NB4 (cell line): ENCODE results near the gene LCAT.
"Not testable (repeated sequence)": the region's sequence is repeated elsewhere in the genome, so short reads cannot be mapped to it uniquely, and the experiment has no call there.

ENCODE experiments used
- DNase-seq: peaks from one replicate; pipeline ENCODE4 v3.0.0; 2010; ENCODE audit warnings: low read depth
- H3K4me3 ChIP-seq: one replicate; pipeline ENCODE4 v1.5.1; 2011; ENCODE audit warnings: mild to moderate bottlenecking, low read depth, low read length, moderate library complexity
- CTCF ChIP-seq: IDR thresholded peaks from one replicate; pipeline ENCODE4 v1.5.1; 2012; ENCODE audit warnings: low read depth, low read length
- MYC ChIP-seq: IDR thresholded peaks from 2 replicates; pipeline ENCODE4 v1.6.1; 2011; ENCODE audit warnings: low read depth, low read length
- POLR2A ChIP-seq: IDR thresholded peaks from 2 replicates; pipeline ENCODE4 v1.6.1; 2011; ENCODE audit warnings: mild to moderate bottlenecking; ENCODE audit not compliant: insufficient read length; ENCODE audit errors: extremely low read depth
- TF ChIP-seq, protein P1 (sequence below): IDR thresholded peaks from 2 replicates; pipeline ENCODE4 v1.6.1; 2011; ENCODE audit warnings: low read depth, low read length

Gene LCAT

DNA sequence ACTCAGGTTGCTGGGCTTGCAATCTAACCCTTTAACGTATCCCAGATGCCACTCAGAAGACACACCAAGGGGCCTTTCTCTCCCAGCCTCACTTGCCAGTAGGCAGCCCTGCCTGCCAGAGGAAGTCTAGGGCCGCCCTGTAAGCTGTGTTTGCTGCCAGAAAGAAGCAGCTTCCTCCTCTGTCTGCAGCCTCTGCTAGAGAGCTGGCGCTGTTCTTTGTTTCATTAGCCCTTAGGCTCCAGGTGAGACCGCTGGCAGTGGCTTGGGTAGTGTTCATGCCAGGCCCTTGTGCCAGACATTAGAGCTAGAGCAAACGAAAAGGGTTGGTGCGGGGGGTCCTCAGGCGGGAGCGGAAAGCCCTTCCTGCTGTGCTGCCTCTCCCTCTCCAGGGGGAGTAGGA, 21.2 kb downstream of the LCAT start:
- DNase-seq, result no peak
- no peak overlapping the region for H3K4me3 ChIP-seq
- TF ChIP-seq CTCF, result no peak
- TF ChIP-seq POLR2A, result no peak
- TF ChIP-seq, protein P1, sequence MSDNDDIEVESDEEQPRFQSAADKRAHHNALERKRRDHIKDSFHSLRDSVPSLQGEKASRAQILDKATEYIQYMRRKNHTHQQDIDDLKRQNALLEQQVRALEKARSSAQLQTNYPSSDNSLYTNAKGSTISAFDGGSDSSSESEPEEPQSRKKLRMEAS, result no peak
- no peak for TF ChIP-seq MYC

- no peak for TF ChIP-seq POLR2A
- TF ChIP-seq, protein P1, result no peak
- H3K4me3 ChIP-seq, result no peak overlapping the region
Measured at GRCh38 chr16:67922221-67922620, 21.7 kb downstream of the LCAT start.

GRCh38 chr16:67919622-67920221, 24.2 kb downstream of the LCAT start:
- TF ChIP-seq CTCF (peak; percentile 26), POLR2A (no peak), MYC (no peak)
- TF ChIP-seq, protein P1, result no peak
- no peak overlapping the region for H3K4me3 ChIP-seq
- no peak for DNase-seq

More at GRCh38 chr16:67922221-67922620, 21.7 kb downstream of the LCAT start:
- no peak for DNase-seq

- TF ChIP-seq CTCF (no peak), MYC (no peak), POLR2A (no peak)
- TF ChIP-seq, protein P1, result no peak
- no peak overlapping the region for H3K4me3 ChIP-seq
- DNase-seq, result peak; percentile 69
Measured at GRCh38 chr16:67917852-67918236, 26.1 kb downstream of the LCAT start.

DNA sequence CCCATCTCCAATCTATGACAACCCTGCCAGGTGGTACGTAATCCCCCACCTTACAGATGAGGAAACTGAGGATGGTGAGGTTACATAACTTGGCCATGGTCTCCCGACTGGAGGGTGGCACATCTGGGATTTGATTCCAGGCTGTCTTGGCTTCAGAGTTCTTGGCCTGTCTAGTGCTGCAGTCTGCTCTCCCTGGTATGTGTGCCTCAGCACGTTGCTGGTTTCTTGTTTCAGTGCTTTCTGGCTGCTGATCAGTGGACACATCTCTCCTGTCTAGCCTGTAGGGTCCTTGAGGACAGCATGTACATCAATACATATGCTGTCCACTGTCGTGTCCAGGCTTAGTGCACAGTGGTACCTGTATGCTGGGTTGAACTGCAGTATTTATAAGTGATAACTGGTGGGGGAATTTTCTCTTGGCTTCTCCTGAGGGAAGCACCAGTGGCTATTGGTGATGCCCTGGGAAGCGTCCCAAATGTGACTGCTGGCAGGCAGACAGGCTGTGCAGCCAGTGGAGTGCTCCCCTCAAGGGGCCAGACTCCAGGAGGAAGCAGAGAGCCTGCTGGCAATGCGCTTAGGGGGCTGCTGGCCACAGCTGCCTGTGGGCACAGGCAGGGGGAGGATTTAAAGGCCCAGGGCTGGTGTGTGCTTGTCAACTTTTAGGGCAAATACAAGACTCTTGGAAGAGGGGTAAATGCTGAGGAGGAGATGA, 26.6 kb downstream of the LCAT start:
- H3K4me3 ChIP-seq, result no peak overlapping the region
- no peak for DNase-seq
- TF ChIP-seq, protein P1, result no peak
- no peak for TF ChIP-seq POLR2A
- TF ChIP-seq MYC, result no peak
- TF ChIP-seq CTCF, result no peak

DNA sequence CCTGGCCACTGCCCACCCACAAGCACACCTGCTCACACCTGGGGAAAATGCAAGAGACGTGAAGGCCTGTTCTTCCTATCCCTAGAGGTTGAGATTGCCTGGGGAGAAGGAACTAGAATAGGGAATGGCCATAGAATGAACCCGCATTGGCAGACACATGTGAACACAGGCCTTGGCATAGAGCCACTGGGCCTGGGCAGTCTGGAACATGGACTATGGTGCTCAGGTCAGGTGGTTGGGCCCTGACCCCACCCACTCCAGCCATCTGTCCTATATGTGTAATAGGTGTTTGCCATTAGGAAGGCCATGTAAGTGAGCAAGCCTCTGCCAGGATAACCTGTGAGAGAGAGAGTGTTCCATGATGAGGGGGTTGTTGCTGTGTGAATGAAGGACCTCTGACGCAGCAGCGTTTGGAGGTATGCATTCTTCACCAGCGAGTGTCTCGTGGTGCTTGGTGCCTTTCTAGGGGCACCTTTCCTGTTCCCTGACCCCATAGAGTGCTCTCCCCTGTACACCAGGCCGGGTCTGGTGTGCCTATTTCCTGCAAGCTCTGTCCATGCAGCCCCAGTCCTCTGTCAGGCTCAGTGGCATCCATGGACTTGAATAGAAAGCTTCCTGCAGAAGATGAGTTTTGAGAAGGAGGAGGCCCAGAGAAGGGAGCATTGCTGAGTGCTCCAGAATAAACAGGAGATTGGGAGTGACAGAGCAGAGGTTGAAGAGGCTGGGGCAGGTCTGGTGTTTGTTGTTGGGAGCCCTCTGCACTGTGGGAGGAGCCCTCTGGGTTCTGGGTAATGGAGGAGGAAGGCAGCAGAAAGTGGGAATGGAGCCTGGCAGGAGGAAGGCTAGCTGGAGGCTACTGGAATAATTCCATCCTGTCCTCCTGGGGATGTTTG, 27.8 kb downstream of the LCAT start:
- TF ChIP-seq CTCF (no peak), POLR2A (no peak), MYC (no peak)
- TF ChIP-seq, protein P1, result no peak
- no peak for DNase-seq
- no peak overlapping the region for H3K4me3 ChIP-seq

GRCh38 chr16:67915496-67915769, 28.5 kb downstream of the LCAT start:
- not testable (repeated sequence) for DNase-seq, H3K4me3 ChIP-seq
